HG03575 (cell line): ENCODE results near the gene IGFL4.
A peak's percentile ranks its signal among the peaks of the same experiment; 100 is the strongest.

Experiments used
- ATAC-seq: cut with Tn5 transposase; IDR thresholded peaks from one replicate; pipeline ENCODE4 v1.9.1; 2021; ENCODE audit not compliant: unreplicated experiment, insufficient number of reproducible peaks, low FRiP score; ENCODE audit errors: extremely low read depth

Gene IGFL4

GRCh38 chr19:46000491-46001246, 40.1 kb downstream of the IGFL4 start:
- no peak for ATAC-seq

- ATAC-seq = no peak
These were observed 41.1 kb downstream of the IGFL4 start for GRCh38 chr19:45999653-46000121.

GRCh38 chr19:45998834-45999233, 42.0 kb downstream of the IGFL4 start:
- no peak for ATAC-seq

GRCh38 chr19:45996933-45997332, 43.9 kb downstream of the IGFL4 start:
- no peak for ATAC-seq

GRCh38 chr19:45995715-45996385, 45.0 kb downstream of the IGFL4 start:
- ATAC-seq = no peak

- ATAC-seq = peak; percentile 78
These were observed 45.6 kb downstream of the IGFL4 start, which contains the start of gene CCDC61 for GRCh38 chr19:45994998-45995714. TSS of gene CCDC61 (plus strand) at chr19:45995467. CDS start at chr19:46003019, 7,552 bp downstream.

- no peak for ATAC-seq
These were observed 46.3 kb downstream of the IGFL4 start for GRCh38 chr19:45994456-45994997.

- no peak for ATAC-seq
These were observed 50.6 kb downstream of the IGFL4 start for GRCh38 chr19:45990113-45990728.
